WTC11 (cell line): ENCODE results near the gene UGT1A7.

ENCODE experiments used
- CTCF ChIP-seq: fragments of 200-600 bp; IDR thresholded peaks from 2 replicates; pipeline ENCODE4 v1.8.0; 2022; ENCODE audit warnings: antibody characterized with exemption
- FOXP1 ChIP-seq: sonication (generic); formaldehyde crosslinking; IDR thresholded peaks from 2 replicates; pipeline ENCODE4 v1.8.0; 2022; ENCODE audit warnings: missing genetic modification reagents, mild to moderate bottlenecking, moderate library complexity, borderline replicate concordance
- JUN ChIP-seq: sonication (generic); formaldehyde crosslinking; IDR thresholded peaks from 2 replicates; pipeline ENCODE4 v1.8.0; 2023; ENCODE audit warnings: mild to moderate bottlenecking, missing genetic modification reagents
- MAX ChIP-seq: sonication (generic); formaldehyde crosslinking; IDR thresholded peaks from 2 replicates; pipeline ENCODE4 v1.8.0; 2022; ENCODE audit warnings: mild to moderate bottlenecking, missing genetic modification reagents
- NFYB ChIP-seq: sonication (generic); formaldehyde crosslinking; conservative IDR thresholded peaks from 2 replicates; pipeline ENCODE4 v1.8.0; 2022; ENCODE audit warnings: low read depth, missing genetic modification reagents
- NR2C2 ChIP-seq: sonication (generic); formaldehyde crosslinking; IDR thresholded peaks from 2 replicates; pipeline ENCODE4 v1.8.0; 2022; ENCODE audit warnings: mild to moderate bottlenecking, missing genetic modification reagents
- NR3C1 ChIP-seq: sonication (generic); formaldehyde crosslinking; conservative IDR thresholded peaks from 2 replicates; pipeline ENCODE4 v1.8.1; 2023; ENCODE audit warnings: low read depth, mild to moderate bottlenecking, missing genetic modification reagents
- SP1 ChIP-seq: sonication (generic); formaldehyde crosslinking; conservative IDR thresholded peaks from 2 replicates; pipeline ENCODE4 v1.8.1; 2022; ENCODE audit warnings: missing genetic modification reagents
- TEAD1 ChIP-seq: sonication (generic); formaldehyde crosslinking; IDR thresholded peaks from 2 replicates; pipeline ENCODE4 v1.8.0; 2022; ENCODE audit warnings: mild to moderate bottlenecking, missing genetic modification reagents
- ZNF232 ChIP-seq: sonication (generic); formaldehyde crosslinking; IDR thresholded peaks from 2 replicates; pipeline ENCODE4 v1.8.0; 2022; ENCODE audit warnings: mild to moderate bottlenecking, missing genetic modification reagents

- TF ChIP-seq FOXP1 (CRISPR knock-in tag) (no peak), SP1 (CRISPR knock-in tag) (no peak), CTCF (no peak), MAX (no peak), NR3C1 (CRISPR knock-in tag) (no peak), JUN (no peak), ZNF232 (no peak), NR2C2 (CRISPR knock-in tag) (no peak), TEAD1 (CRISPR knock-in tag) (no peak), NFYB (no peak)
Measured at GRCh38 chr2:233656443-233656842, 25.3 kb upstream of the UGT1A7 start.
